ENCODE results near the gene TEKT5.

TEKT5 gene

DNA sequence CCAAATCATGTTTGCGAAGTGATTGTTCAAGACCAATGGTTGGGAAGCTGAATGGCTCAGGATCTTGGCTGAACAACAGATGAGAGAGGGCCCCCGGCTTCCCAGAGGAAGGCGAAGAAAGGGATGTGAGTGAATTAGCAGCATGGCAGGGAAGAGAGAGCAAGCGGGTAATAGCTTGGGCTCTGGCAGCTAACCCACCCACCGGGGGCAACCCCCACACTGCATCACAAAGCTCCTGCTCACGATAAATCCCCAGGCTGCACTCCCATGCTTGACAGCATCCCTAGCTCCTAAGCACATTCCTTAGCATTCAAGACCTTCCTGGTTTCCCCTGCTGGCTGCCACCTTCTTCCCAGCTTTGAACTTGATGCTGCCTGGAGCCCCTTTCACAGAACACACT is 88.1 kb downstream of the TEKT5 start:
- TF ChIP-seq SPI1 (IDR thresholded peaks at IDR 0.05; ENCODE audit: borderline replicate concordance, low read depth), result no peak
- TF ChIP-seq, protein P1, sequence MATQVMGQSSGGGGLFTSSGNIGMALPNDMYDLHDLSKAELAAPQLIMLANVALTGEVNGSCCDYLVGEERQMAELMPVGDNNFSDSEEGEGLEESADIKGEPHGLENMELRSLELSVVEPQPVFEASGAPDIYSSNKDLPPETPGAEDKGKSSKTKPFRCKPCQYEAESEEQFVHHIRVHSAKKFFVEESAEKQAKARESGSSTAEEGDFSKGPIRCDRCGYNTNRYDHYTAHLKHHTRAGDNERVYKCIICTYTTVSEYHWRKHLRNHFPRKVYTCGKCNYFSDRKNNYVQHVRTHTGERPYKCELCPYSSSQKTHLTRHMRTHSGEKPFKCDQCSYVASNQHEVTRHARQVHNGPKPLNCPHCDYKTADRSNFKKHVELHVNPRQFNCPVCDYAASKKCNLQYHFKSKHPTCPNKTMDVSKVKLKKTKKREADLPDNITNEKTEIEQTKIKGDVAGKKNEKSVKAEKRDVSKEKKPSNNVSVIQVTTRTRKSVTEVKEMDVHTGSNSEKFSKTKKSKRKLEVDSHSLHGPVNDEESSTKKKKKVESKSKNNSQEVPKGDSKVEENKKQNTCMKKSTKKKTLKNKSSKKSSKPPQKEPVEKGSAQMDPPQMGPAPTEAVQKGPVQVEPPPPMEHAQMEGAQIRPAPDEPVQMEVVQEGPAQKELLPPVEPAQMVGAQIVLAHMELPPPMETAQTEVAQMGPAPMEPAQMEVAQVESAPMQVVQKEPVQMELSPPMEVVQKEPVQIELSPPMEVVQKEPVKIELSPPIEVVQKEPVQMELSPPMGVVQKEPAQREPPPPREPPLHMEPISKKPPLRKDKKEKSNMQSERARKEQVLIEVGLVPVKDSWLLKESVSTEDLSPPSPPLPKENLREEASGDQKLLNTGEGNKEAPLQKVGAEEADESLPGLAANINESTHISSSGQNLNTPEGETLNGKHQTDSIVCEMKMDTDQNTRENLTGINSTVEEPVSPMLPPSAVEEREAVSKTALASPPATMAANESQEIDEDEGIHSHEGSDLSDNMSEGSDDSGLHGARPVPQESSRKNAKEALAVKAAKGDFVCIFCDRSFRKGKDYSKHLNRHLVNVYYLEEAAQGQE (IDR thresholded peaks at IDR 0.05; ENCODE audit: insufficient replicate concordance, low read depth), result no peak
- TF ChIP-seq GABPA (IDR thresholded peaks at IDR 0.05; ENCODE audit: low read depth), result no peak
- TF ChIP-seq, protein P2, sequence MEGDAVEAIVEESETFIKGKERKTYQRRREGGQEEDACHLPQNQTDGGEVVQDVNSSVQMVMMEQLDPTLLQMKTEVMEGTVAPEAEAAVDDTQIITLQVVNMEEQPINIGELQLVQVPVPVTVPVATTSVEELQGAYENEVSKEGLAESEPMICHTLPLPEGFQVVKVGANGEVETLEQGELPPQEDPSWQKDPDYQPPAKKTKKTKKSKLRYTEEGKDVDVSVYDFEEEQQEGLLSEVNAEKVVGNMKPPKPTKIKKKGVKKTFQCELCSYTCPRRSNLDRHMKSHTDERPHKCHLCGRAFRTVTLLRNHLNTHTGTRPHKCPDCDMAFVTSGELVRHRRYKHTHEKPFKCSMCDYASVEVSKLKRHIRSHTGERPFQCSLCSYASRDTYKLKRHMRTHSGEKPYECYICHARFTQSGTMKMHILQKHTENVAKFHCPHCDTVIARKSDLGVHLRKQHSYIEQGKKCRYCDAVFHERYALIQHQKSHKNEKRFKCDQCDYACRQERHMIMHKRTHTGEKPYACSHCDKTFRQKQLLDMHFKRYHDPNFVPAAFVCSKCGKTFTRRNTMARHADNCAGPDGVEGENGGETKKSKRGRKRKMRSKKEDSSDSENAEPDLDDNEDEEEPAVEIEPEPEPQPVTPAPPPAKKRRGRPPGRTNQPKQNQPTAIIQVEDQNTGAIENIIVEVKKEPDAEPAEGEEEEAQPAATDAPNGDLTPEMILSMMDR (IDR thresholded peaks at IDR 0.05; ENCODE audit: insufficient read depth, low read length), result no peak
- no peak for TF ChIP-seq POLR2AphosphoS5 (IDR thresholded peaks at IDR 0.05; ENCODE audit: low read depth)
- Histone ChIP-seq H3K27me3 (ENCODE audit: insufficient read depth, poor library complexity, severe bottlenecking) (no peaks in the 10 kb centered on the region), H3K27ac (replicated peaks) (no peak overlapping the region), H3K4me3 (replicated peaks; ENCODE audit: insufficient read depth, low read length) (no peak overlapping the region)
- no peak for DNase-seq (ENCODE audit: low read depth in 1 of 2, low spot score in 1 of 2)

DNA sequence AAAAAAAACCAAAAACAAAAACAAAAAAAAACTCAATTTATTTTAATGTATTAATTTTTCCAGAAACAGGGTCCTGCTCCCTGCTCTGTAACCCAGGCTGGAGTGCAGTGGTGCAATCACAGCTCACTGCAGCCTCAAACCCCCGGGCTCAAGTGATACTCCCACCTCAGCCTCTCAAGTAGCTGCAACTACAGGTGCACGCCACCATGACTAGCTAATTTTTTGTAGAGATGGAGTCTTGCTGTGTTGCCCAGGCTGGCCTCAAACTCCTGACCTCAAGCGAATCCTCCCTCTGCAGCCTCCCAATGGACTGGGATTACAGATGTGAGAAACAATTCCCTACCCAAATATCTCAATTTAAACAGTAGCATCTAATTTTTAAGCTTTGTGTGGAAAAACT is 89.1 kb downstream of the TEKT5 start:
- no peak overlapping the region for H3K27ac ChIP-seq (replicated peaks)
- no peak for DNase-seq (ENCODE audit: low read depth in 1 of 2, low spot score in 1 of 2)
- TF ChIP-seq SPI1 (IDR thresholded peaks at IDR 0.05; ENCODE audit: borderline replicate concordance, low read depth) (no peak), POLR2AphosphoS5 (IDR thresholded peaks at IDR 0.05; ENCODE audit: low read depth) (no peak), GABPA (IDR thresholded peaks at IDR 0.05; ENCODE audit: low read depth) (no peak)
- TF ChIP-seq, protein P1 (IDR thresholded peaks at IDR 0.05; ENCODE audit: insufficient replicate concordance, low read depth), result no peak
- TF ChIP-seq, protein P2 (IDR thresholded peaks at IDR 0.05; ENCODE audit: insufficient read depth, low read length), result no peak
- H3K4me3 ChIP-seq (replicated peaks; ENCODE audit: insufficient read depth, low read length), result no peak overlapping the region
- H3K27me3 ChIP-seq (ENCODE audit: insufficient read depth, poor library complexity, severe bottlenecking), result no peaks in the 10 kb centered on the region

DNA sequence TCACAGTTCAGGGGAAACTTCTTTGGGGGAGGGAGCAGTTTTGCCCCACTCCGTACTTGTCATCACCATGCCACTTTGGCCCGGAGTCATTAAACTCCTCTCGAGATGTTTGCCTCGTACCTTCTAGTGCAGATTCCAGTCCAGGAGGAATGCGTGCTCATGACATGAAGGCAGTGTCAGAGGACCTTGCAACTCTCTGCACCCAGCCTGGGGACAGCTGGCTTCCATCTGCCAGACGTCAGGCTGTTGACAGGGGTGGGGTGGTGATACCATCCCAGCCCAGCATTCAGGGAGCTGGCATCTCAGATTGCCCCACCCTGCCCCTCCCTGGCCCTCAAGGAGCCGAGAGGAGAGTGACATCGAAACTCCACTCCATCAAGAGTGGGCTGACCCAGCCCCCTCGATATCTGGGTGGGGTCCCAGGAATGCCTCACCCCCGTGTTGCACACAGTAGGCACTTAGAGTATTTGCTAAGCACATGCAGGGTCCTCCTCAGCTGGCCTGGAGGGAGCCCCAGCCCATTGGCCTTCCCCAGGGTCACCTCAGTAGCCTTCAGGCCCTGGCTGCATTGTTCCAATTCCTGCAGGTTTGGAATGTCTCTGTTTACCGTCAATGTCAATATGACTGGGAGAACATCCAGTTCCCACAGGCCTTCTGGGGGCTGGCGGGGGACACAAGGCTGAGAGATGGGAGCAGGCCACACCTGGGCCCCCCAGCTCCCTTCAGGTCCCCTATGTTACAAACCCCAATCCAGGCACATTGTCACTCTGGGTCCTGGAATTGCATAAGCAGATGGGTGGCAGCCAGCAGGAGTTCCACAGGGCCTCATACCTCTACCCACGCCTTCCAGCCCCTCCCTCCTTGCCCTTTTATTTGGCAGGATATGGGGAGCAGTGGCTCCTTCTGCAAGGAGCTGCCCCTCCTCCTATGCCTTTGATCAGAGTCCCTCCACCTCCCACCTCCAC is 93.0 kb downstream of the TEKT5 start:
- DNase-seq (ENCODE audit: low read depth in 1 of 2, low spot score in 1 of 2), result no peak
- no peaks in the 10 kb centered on the region for H3K27me3 ChIP-seq (ENCODE audit: insufficient read depth, poor library complexity, severe bottlenecking)
- H3K27ac ChIP-seq (replicated peaks), result no peak overlapping the region
- H3K4me3 ChIP-seq (replicated peaks; ENCODE audit: insufficient read depth, low read length), result no peak overlapping the region
- TF ChIP-seq SPI1 (IDR thresholded peaks at IDR 0.05; ENCODE audit: borderline replicate concordance, low read depth) (no peak), GABPA (IDR thresholded peaks at IDR 0.05; ENCODE audit: low read depth) (no peak), POLR2AphosphoS5 (IDR thresholded peaks at IDR 0.05; ENCODE audit: low read depth) (no peak)
- TF ChIP-seq, protein P2 (IDR thresholded peaks at IDR 0.05; ENCODE audit: insufficient read depth, low read length), result no peak
- TF ChIP-seq, protein P1 (IDR thresholded peaks at IDR 0.05; ENCODE audit: insufficient replicate concordance, low read depth), result no peak
